Mesothelial cell of epicardium (in vitro differentiated cells): ENCODE results near the gene CUL2. TPM values are rescaled to one million over a fixed set of nuclear protein-coding genes. Genes with fewer than 3 reads are reported as not detected.
"Not testable (repeated sequence)": the region's sequence is repeated elsewhere in the genome, so short reads cannot be mapped to it uniquely, and the experiment has no call there.

ENCODE experiments used
- DNase-seq, 2 experiments: peaks; one replicate each; pipeline ENCODE4 v3.0.0; 2021; ENCODE audit warnings: low spot score in 2 of 2; ENCODE audit not compliant: unreplicated experiment in 2 of 2
- H3K27ac Mint-ChIP-seq: 2 replicates; pipeline ENCODE4 v1.8.0; 2021; ENCODE audit warnings: mixed read lengths
- H3K27me3 Mint-ChIP-seq: 2 replicates; pipeline ENCODE4 v1.8.0; 2021; ENCODE audit warnings: low read depth, mixed read lengths
- H3K36me3 Mint-ChIP-seq: 2 replicates; pipeline ENCODE4 v1.8.0; 2021; ENCODE audit warnings: mixed read lengths
- H3K4me1 Mint-ChIP-seq: 2 replicates; pipeline ENCODE4 v1.8.0; 2021; ENCODE audit warnings: mixed read lengths
- H3K4me3 Mint-ChIP-seq: 2 replicates; pipeline ENCODE4 v1.8.0; 2021; ENCODE audit warnings: mild to moderate bottlenecking, moderate library complexity, mixed read lengths
- H3K9me3 Mint-ChIP-seq: 2 replicates; pipeline ENCODE4 v1.8.0; 2021; ENCODE audit warnings: mixed read lengths
- total RNA-seq: library from RNA; stranded (reverse); gene quantifications from 3 replicates; pipeline ENCODE4 v1.2.1, GENCODE V29; 2021
- TF ChIP-seq, protein P1 (sequence below): fragments of 200-600 bp; sonication (generic); IDR thresholded peaks from one replicate; pipeline ENCODE4 v1.5.0; 2021; ENCODE audit warnings: antibody characterized with exemption; ENCODE audit not compliant: unreplicated experiment

CUL2 gene
- total RNA-seq, 1 donor from 2014 or later: 33.7 TPM

DNA sequence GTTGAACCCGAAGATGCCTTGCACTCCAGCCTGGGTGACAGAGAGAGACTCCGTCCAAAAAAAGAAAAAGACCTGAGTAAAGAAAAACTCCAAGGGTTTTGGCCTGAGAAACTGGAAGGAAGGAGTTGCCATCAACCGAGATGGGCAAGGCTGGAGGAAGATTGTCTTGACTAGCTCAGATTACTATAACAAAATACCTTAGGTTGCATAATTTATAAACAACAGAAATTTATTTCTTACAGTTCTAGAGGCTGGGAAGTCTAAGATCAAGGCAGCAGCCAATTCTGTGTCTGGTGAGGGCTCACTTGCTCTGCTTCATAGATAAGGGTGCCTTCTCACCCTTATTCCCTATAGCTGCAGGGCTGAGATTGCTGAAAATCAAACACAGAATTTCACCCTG, 91.2 kb downstream of the CUL2 start:
- Mint-ChIP-seq H3K4me1 (peaks cover 19% of the 10 kb centered on the region), H3K4me3 (no peak overlapping the region), H3K27ac (no peak overlapping the region), H3K27me3 (no peaks in the 10 kb centered on the region), H3K36me3 (no peaks in the 10 kb centered on the region), H3K9me3 (no peaks in the 10 kb centered on the region)
- no peak for DNase-seq
- TF ChIP-seq, protein P1, sequence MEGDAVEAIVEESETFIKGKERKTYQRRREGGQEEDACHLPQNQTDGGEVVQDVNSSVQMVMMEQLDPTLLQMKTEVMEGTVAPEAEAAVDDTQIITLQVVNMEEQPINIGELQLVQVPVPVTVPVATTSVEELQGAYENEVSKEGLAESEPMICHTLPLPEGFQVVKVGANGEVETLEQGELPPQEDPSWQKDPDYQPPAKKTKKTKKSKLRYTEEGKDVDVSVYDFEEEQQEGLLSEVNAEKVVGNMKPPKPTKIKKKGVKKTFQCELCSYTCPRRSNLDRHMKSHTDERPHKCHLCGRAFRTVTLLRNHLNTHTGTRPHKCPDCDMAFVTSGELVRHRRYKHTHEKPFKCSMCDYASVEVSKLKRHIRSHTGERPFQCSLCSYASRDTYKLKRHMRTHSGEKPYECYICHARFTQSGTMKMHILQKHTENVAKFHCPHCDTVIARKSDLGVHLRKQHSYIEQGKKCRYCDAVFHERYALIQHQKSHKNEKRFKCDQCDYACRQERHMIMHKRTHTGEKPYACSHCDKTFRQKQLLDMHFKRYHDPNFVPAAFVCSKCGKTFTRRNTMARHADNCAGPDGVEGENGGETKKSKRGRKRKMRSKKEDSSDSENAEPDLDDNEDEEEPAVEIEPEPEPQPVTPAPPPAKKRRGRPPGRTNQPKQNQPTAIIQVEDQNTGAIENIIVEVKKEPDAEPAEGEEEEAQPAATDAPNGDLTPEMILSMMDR: no peak

DNA sequence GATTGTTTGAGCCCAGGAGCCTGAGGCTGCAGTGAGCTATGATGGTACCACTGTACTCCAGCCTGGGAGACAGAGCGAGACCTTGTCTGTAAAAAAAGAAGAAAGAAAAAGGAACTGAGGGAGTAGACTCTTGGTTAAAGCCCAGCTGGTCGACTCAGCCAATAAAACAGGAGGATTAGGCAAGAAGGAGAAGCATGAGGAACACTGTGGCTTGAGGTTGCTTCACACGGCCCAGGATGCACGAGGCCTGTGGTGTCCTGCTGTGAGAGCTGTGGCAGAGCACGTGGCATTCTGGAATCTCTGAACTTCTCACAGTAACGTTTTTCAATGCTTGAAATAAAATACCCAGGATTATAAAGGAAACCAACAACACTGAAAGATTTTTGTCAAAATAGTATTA, 93.3 kb downstream of the CUL2 start:
- Mint-ChIP-seq H3K9me3 (no peaks in the 10 kb centered on the region), H3K4me1 (peaks cover 25% of the 10 kb centered on the region), H3K4me3 (no peak overlapping the region), H3K27ac (no peak overlapping the region), H3K36me3 (no peaks in the 10 kb centered on the region), H3K27me3 (no peaks in the 10 kb centered on the region)
- TF ChIP-seq, protein P1: no peak
- DNase-seq: no peak

DNA sequence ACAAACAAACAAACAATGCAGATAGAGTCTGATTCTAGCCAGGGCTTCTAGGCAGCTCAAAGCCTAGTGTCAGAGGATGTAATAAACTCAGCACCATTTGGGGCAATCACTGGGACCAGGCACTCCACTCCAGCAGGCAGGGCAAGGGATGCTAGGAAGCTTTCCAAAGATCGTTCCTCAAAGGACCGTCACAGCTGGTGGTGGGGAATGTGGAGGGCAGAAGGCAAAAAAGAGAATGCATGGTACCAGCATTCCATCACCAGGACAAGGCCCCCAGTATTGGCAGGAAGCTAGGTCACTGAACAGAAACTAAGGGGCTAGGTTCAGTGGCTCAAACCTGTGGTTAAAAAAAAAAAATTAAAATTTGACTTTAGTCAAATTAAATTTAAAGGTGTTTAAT, 94.2 kb downstream of the CUL2 start:
- Mint-ChIP-seq H3K27ac (no peak overlapping the region), H3K4me3 (no peak overlapping the region), H3K27me3 (no peaks in the 10 kb centered on the region)

DNA sequence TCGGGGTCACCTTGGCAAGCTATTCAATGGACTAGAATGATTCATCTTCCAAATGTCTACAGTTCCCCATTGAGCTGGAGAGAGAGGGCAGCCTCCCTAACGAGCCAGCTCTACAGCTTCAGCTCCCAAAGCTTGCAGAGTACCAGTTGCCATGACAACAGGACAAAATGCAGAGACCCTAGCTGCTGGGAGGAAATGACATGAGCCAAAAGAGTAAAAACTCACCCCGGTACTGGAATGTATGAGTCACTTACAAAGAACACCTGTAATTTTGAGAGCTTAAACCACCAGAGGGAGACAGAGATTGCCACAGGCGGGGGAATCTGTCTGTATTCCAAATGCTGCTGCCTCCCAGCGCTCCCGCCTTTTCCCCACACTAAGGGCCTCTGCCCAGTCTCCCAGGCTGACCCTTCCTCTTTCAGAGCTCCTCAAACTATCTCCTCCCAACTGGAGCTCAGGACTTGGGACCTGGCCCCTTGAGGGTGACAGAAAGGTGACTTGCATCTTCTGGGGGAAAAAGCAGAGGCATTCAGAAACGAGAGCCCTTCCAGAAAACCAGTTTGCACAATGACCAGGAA, 95.5 kb downstream of the CUL2 start:
- DNase-seq: peak in 1 of 2 experiments; percentile 56
- peaks cover 27% of the 10 kb centered on the region for H3K4me1 Mint-ChIP-seq
- peak overlapping the region; percentile 82 for H3K27ac Mint-ChIP-seq
- TF ChIP-seq, protein P1: peak; percentile 75
- H3K36me3 Mint-ChIP-seq: no peaks in the 10 kb centered on the region
- no peak overlapping the region for H3K4me3 Mint-ChIP-seq
- H3K27me3 Mint-ChIP-seq: no peaks in the 10 kb centered on the region
- H3K9me3 Mint-ChIP-seq: no peaks in the 10 kb centered on the region

More for the DNA sequence above, 94.2 kb downstream of the CUL2 start:
- Mint-ChIP-seq H3K36me3 (no peaks in the 10 kb centered on the region), H3K4me1 (peaks cover 28% of the 10 kb centered on the region), H3K9me3 (no peaks in the 10 kb centered on the region)
- no peak for DNase-seq
- TF ChIP-seq, protein P1: no peak

DNA sequence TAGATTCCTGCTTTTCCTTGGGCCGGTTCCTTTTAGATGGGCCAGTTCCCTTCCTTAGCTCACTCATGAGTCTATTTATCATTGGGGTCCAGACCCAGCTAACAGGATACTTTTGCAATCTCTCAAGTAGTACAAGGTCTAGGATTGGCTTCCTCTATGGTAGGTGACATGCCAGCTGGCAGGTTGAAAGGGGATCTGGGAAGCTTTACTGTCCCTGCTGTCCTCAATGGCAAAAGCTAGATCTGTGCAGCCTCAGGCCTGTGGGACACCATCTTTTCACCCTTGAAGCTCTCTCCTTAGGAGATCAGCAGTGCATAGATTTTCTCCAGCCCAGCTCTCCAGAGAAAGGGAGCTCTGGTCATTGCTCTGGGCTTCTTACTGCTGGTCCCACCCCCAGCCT, 96.4 kb downstream of the CUL2 start:
- TF ChIP-seq, protein P1: no peak

DNA sequence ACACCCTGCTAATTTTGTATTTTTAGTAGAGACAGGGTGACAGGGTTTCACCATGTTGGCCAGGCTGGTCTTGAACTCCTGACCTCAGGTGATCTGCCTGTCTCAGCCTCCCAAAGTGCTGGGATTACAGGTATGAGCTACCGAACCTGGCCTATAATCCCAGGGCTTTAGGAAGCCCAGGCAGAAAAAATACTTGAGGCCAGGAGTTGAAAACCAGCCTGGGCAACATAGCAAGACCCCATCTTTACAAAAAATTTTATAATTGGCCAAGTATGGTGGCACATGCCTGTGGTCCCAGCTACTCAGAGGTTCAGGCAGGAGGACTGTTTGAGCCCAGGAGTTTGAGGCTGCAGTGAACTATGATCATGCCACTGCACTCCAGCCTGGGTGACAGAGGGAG, 99.0 kb downstream of the CUL2 start:
- DNase-seq, H3K27ac Mint-ChIP-seq: not testable (repeated sequence)

More for the DNA sequence above, 96.4 kb downstream of the CUL2 start:
- Mint-ChIP-seq H3K27me3 (no peaks in the 10 kb centered on the region), H3K4me1 (peaks cover 35% of the 10 kb centered on the region), H3K27ac (peak overlapping the region; percentile 82), H3K36me3 (no peaks in the 10 kb centered on the region), H3K4me3 (no peak overlapping the region), H3K9me3 (no peaks in the 10 kb centered on the region)
- no peak for DNase-seq

More for the DNA sequence above, 99.0 kb downstream of the CUL2 start:
- H3K36me3 Mint-ChIP-seq, H3K4me3 Mint-ChIP-seq, H3K9me3 Mint-ChIP-seq, H3K27me3 Mint-ChIP-seq: not testable (repeated sequence)
- H3K4me1 Mint-ChIP-seq: peaks cover 38% of the 10 kb centered on the region
